Measurements from ENCODE around the gene TMEM178A.

DNA sequence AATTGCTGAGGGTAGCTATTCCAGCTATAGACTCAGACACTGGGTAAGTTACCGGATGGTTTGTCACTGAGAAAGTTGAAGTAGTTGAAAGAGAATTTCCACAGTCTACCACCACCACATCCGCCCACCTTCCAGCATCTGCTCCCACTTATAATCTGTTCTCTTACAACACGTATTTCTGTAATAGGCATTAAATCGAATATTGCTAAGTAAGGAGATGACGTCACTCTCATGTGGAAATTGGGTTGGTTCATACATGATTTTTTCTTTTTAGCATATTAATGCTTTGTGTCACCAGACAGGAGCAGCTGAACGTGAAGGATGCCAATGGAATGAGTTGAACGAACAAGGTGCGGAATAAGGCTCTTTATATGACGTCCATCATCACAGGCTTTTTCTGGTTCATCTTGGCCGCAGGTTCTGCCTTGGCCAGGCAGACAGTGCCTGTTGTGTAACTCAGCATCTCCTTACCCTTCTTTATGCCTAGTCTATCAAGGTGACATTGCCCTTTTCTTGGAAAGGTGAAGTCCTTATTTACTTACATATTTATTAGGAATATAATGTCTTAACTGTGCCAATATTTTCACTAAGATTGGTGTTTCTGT lies 67.5 kb downstream of the TMEM178A start:
- TF ChIP-seq, protein P1, sequence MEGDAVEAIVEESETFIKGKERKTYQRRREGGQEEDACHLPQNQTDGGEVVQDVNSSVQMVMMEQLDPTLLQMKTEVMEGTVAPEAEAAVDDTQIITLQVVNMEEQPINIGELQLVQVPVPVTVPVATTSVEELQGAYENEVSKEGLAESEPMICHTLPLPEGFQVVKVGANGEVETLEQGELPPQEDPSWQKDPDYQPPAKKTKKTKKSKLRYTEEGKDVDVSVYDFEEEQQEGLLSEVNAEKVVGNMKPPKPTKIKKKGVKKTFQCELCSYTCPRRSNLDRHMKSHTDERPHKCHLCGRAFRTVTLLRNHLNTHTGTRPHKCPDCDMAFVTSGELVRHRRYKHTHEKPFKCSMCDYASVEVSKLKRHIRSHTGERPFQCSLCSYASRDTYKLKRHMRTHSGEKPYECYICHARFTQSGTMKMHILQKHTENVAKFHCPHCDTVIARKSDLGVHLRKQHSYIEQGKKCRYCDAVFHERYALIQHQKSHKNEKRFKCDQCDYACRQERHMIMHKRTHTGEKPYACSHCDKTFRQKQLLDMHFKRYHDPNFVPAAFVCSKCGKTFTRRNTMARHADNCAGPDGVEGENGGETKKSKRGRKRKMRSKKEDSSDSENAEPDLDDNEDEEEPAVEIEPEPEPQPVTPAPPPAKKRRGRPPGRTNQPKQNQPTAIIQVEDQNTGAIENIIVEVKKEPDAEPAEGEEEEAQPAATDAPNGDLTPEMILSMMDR (IDR thresholded peaks at IDR 0.05), result no peak
- no peak for TF ChIP-seq EZH2 (IDR thresholded peaks at IDR 0.05)
- no peak for TF ChIP-seq EZH2phosphoT487 (IDR thresholded peaks at IDR 0.05)

Data from neural progenitor cell (in vitro differentiated cells).